HG02623 (cell line): ENCODE results near the gene CCL1.

Source experiments
- ATAC-seq: cut with Tn5 transposase; IDR thresholded peaks from one replicate; pipeline ENCODE4 v1.9.1; 2021; ENCODE audit warnings: moderate library complexity; ENCODE audit not compliant: unreplicated experiment

The CCL1 gene

GRCh38 chr17:34363183-34363661 is at the start of gene CCL1:
Gene CCL1 (minus strand): TSS chr17:34363233. CDS start chr17:34363161, 72 bp downstream.
- ATAC-seq: no peak

- ATAC-seq: no peak
Observed at GRCh38 chr17:34412534-34412933, 49.5 kb upstream of the CCL1 start.

- no peak for ATAC-seq
Observed at GRCh38 chr17:34411646-34412421, 48.8 kb upstream of the CCL1 start.

GRCh38 chr17:34409352-34409751 is 46.3 kb upstream of the CCL1 start:
- ATAC-seq: no peak

- no peak for ATAC-seq
Observed at GRCh38 chr17:34408439-34408838, 45.4 kb upstream of the CCL1 start.

- ATAC-seq: no peak
Observed at GRCh38 chr17:34406226-34406625, 43.2 kb upstream of the CCL1 start.

- no peak for ATAC-seq
Observed at GRCh38 chr17:34403006-34403405, 40.0 kb upstream of the CCL1 start.

- no peak for ATAC-seq
Observed at GRCh38 chr17:34401165-34401564, 38.1 kb upstream of the CCL1 start.

GRCh38 chr17:34400301-34400931 is 37.4 kb upstream of the CCL1 start:
- no peak for ATAC-seq

GRCh38 chr17:34399725-34400124 is 36.7 kb upstream of the CCL1 start:
- ATAC-seq: no peak

GRCh38 chr17:34398990-34399389 is 36.0 kb upstream of the CCL1 start:
- ATAC-seq: no peak

- no peak for ATAC-seq
Observed at GRCh38 chr17:34397265-34397664, 34.2 kb upstream of the CCL1 start.

GRCh38 chr17:34393401-34393800 is 30.4 kb upstream of the CCL1 start:
- no peak for ATAC-seq

- ATAC-seq: no peak
Observed at GRCh38 chr17:34391241-34391640, 28.2 kb upstream of the CCL1 start.

- ATAC-seq: no peak
Observed at GRCh38 chr17:34390649-34391048, 27.6 kb upstream of the CCL1 start.

GRCh38 chr17:34389126-34389750 is 26.2 kb upstream of the CCL1 start:
- ATAC-seq: no peak

GRCh38 chr17:34387566-34387965 is 24.5 kb upstream of the CCL1 start:
- ATAC-seq: no peak

- ATAC-seq: no peak
Observed at GRCh38 chr17:34386697-34387550, 23.9 kb upstream of the CCL1 start.

- ATAC-seq: no peak
Observed at GRCh38 chr17:34386343-34386696, 23.3 kb upstream of the CCL1 start.

GRCh38 chr17:34384822-34385605 is 22.0 kb upstream of the CCL1 start:
- ATAC-seq: no peak
